K562 (cell line): ENCODE results near the gene MTHFD2. TPM values are rescaled to one million over a fixed set of nuclear protein-coding genes. Genes with fewer than 3 reads are reported as not detected.

Source experiments
- ADNP ChIP-seq: fragments of 200-800 bp; sonication (Bioruptor generic); IDR thresholded peaks from 2 replicates; pipeline ENCODE4 v1.6.1; 2016; ENCODE audit warnings: missing genetic modification characterization, missing compliant biosample characterization
- BRD9 ChIP-seq: fragments of 450-650 bp; IDR thresholded peaks from 2 replicates; pipeline ENCODE4 v1.6.1; 2018; ENCODE audit warnings: low read depth; ENCODE audit not compliant: partially characterized antibody
- CHD1 ChIP-seq: fragments of 200-600 bp; sonication (generic); IDR thresholded peaks from one replicate; pipeline ENCODE4 v1.6.1; 2012; ENCODE audit warnings: mild to moderate bottlenecking, moderate library complexity, low read length, inconsistent platforms
- CUX1 ChIP-seq: fragments of 200-800 bp; sonication (Bioruptor generic); IDR thresholded peaks from 2 replicates; pipeline ENCODE4 v1.6.1; 2016; ENCODE audit warnings: missing genetic modification characterization, missing compliant biosample characterization
- ILK ChIP-seq: fragments of 450-650 bp; IDR thresholded peaks from 2 replicates; pipeline ENCODE4 v1.6.1; 2016; ENCODE audit warnings: missing genetic modification characterization, low read depth, mild to moderate bottlenecking, missing compliant biosample characterization, moderate library complexity, borderline replicate concordance
- MEIS2 ChIP-seq: fragments of 450-650 bp; IDR thresholded peaks from 2 replicates; pipeline ENCODE4 v1.6.1; 2014; ENCODE audit warnings: mild to moderate bottlenecking; ENCODE audit not compliant: partially characterized antibody
- RBFOX2 ChIP-seq: fragments of 200-400 bp; formaldehyde crosslinking; IDR thresholded peaks from 2 replicates; pipeline ENCODE4 v1.6.1; 2017; ENCODE audit warnings: low read depth, mild to moderate bottlenecking, low read length, moderate library complexity
- TEAD4 ChIP-seq, 2 experiments: sonication (generic) in 1 of 2; formaldehyde crosslinking in 1 of 2; IDR thresholded peaks; 2 replicates each; pipeline versions ENCODE4 v1.6.1 to v1.8.0; 2012 to 2022; ENCODE audit warnings: borderline replicate concordance in 1 of 2, inconsistent platforms in 1 of 2, low read length in 1 of 2, mild to moderate bottlenecking in 1 of 2, missing genetic modification reagents in 1 of 2
- ZNF140 ChIP-seq: fragments of 250-450 bp; sonication (Bioruptor Pico); IDR thresholded peaks from 2 replicates; pipeline ENCODE4 v1.8.0; 2021; ENCODE audit warnings: moderate library complexity, mild to moderate bottlenecking, inconsistent platforms
- ZNF717 ChIP-seq: fragments of 250-450 bp; sonication (Bioruptor Pico); IDR thresholded peaks from 2 replicates; pipeline ENCODE4 v1.5.0; 2021
- polyA plus RNA-seq, 8 experiments: library from polyadenylated mRNA; depleted of rRNA in 4 of 8; stranded (reverse) in 5 of 8; unstranded in 3 of 8; fragments of >200 nt; fragmentation: Nextera tagmentation in 2 of 8; fragmentation: Illumina TruSeq in 1 of 8; extraction: Ambion mirVana in 2 of 8; extraction: Trizol in 1 of 8; gene quantifications; 2 replicates each; pipeline versions ENCODE4 v1.2.1 to v1.2.3, GENCODE V29; 2011 to 2014; ENCODE audit warnings: inconsistent platforms in 1 of 8, missing spikeins in 1 of 8
- total RNA-seq, 7 experiments: library from RNA; depleted of rRNA in 6 of 7; stranded (reverse); fragments of >200 nt in 6 of 7; fragmentation: Illumina TruSeq in 2 of 7; extraction: Trizol in 2 of 7; gene quantifications; 2 replicates each; pipeline versions ENCODE4 v1.2.1 to v1.2.3, GENCODE V29; 2011 to 2021; ENCODE audit warnings: low replicate concordance in 1 of 7
- TF ChIP-seq, protein P1 (sequence below): sonication (generic); formaldehyde crosslinking; IDR thresholded peaks from 2 replicates; pipeline ENCODE4 v1.8.0; 2022; ENCODE audit warnings: mild to moderate bottlenecking, missing genetic modification reagents

Gene MTHFD2
- total and polyA plus RNA-seq, 9 of the 15 experiments (the other 6 are each of a cell fraction or from before 2014, with no cell fraction given): 113 to 520 (median 234) TPM

DNA sequence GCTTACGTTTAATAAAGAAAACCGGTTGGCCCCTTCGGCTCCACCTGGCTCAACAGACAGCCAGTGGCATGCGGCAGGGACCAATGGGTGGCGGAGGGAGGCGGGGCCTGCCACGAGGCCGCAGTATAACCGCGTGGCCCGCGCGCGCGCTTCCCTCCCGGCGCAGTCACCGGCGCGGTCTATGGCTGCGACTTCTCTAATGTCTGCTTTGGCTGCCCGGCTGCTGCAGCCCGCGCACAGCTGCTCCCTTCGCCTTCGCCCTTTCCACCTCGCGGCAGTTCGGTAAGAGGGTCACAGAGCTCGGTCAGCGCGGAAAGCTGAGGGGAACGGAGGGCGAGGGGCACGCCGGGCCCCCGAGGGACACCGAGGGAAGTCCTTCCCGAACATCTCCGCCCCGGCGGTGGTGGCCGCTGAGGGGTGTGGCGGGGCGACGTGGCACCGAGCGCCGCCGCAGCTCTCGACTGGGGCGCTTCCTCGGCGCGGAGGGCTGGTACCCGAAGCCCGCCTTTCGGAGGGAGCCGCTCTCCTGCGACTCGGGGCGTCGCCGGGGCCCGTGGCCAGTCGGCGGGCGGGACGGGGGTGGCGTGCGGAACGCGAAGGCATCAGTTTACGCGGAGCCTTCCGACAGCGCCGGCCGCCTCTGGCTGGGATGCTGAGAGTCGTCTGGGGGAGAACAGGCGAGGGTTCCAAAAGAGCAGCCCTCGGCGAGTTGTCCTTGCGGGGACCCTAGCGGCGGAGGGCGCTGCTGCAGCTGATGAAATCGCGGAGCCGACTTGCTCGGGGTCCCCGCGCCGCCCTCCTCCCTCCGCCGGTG, at the start of gene MTHFD2 (continued):
- no peak for TF ChIP-seq CUX1 (CRISPR knock-in tag)
- TF ChIP-seq, protein P1, sequence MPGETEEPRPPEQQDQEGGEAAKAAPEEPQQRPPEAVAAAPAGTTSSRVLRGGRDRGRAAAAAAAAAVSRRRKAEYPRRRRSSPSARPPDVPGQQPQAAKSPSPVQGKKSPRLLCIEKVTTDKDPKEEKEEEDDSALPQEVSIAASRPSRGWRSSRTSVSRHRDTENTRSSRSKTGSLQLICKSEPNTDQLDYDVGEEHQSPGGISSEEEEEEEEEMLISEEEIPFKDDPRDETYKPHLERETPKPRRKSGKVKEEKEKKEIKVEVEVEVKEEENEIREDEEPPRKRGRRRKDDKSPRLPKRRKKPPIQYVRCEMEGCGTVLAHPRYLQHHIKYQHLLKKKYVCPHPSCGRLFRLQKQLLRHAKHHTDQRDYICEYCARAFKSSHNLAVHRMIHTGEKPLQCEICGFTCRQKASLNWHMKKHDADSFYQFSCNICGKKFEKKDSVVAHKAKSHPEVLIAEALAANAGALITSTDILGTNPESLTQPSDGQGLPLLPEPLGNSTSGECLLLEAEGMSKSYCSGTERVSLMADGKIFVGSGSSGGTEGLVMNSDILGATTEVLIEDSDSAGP (CRISPR knock-in tag): no peak
- no peak for TF ChIP-seq TEAD4 (IDR thresholded peaks at IDR 0.05; ENCODE audit: low read length)
- no peak for TF ChIP-seq TEAD4 (CRISPR knock-in tag; IDR thresholded peaks at IDR 0.05; ENCODE audit: borderline replicate concordance)
- peak; percentile 34 for TF ChIP-seq BRD9
- no peak for TF ChIP-seq ZNF717 (CRISPR knock-in tag)
- TF ChIP-seq ILK (tag): no peak
- peak; percentile 100 for TF ChIP-seq RBFOX2
- TF ChIP-seq ADNP (tag): no peak
- peak; percentile 88 for TF ChIP-seq CHD1
- TF ChIP-seq MEIS2: peak; percentile 1
- no peak for TF ChIP-seq ZNF140 (CRISPR knock-in tag)
